Skin epidermis (tissue), 12 donors: ENCODE results near the gene SECTM1.
"Not testable (repeated sequence)": the region's sequence is repeated elsewhere in the genome, so short reads cannot be mapped to it uniquely, and the experiment has no call there.

Experiments used
- H3K27ac ChIP-seq, 21 experiments: fragments of 200-600 bp; sonication (generic) in 11 of 21; one replicate each; pipeline ENCODE4 v1.5.0; 2020; ENCODE audit warnings: mild to moderate bottlenecking in 3 of 21, inconsistent platforms in 2 of 21, moderate library complexity in 2 of 21
- H3K4me3 ChIP-seq, 7 experiments: fragments of 200-600 bp; sonication (generic) in 2 of 7; one replicate each; pipeline ENCODE4 v1.5.0; 2020; ENCODE audit warnings: inconsistent platforms in 2 of 7, mild to moderate bottlenecking in 2 of 7, moderate library complexity in 1 of 7

The SECTM1 gene

GRCh38 chr17:82333279-82334171, at the start of gene SECTM1:
Gene SECTM1 (minus strand): TSS chr17:82333766. CDS start chr17:82327240, 6,526 bp downstream.
- Histone ChIP-seq H3K27ac (peak within 1 kb of the TSS; percentile 34 to 88 (median 64)), H3K4me3 (peak within 1 kb of the TSS; percentile 38 to 54 (median 45))

GRCh38 chr17:82382933-82383255, 49.3 kb upstream of the SECTM1 start:
- H3K27ac ChIP-seq, result no peak overlapping the region
- H3K4me3 ChIP-seq, result no peak overlapping the region

GRCh38 chr17:82382220-82382932, 48.8 kb upstream of the SECTM1 start:
- H3K27ac ChIP-seq, H3K4me3 ChIP-seq: not testable (repeated sequence)

DNA sequence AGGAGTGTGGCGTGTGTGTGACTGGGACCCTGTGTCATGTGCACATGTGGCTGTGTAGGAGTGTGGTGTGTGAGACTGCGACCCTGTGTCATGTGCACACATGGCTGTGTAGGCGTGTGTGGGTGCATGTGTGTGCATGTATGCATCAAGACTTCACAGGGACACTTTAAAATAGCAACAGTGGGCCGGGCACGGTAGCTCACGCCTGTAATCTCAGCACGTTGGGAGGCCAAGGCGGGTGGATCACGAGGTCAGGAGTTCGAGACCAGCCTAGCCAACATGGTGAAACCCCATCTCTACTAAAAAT, 48.1 kb upstream of the SECTM1 start:
- H3K27ac ChIP-seq, H3K4me3 ChIP-seq: not testable (repeated sequence)

- H3K4me3 ChIP-seq, result no peak overlapping the region
Observed at GRCh38 chr17:82380860-82381702, 47.5 kb upstream of the SECTM1 start.

DNA sequence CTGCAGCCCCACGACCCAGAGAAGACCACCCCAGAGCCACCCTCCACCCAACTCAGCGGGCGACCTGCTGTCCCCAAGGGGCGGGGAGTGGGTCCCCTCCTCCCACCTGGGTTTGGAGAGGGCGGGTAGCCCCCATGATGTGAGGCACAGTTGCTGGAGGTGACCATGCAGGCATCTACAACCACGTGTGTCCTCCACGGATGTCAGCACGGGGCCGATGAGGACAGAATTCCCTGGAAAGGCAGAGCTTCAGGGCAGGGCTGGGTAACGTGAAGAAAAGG, 45.1 kb upstream of the SECTM1 start:
- Histone ChIP-seq H3K27ac (no peak overlapping the region), H3K4me3 (no peak overlapping the region)

More at GRCh38 chr17:82380860-82381702, 47.5 kb upstream of the SECTM1 start:
- no peak overlapping the region for H3K27ac ChIP-seq

DNA sequence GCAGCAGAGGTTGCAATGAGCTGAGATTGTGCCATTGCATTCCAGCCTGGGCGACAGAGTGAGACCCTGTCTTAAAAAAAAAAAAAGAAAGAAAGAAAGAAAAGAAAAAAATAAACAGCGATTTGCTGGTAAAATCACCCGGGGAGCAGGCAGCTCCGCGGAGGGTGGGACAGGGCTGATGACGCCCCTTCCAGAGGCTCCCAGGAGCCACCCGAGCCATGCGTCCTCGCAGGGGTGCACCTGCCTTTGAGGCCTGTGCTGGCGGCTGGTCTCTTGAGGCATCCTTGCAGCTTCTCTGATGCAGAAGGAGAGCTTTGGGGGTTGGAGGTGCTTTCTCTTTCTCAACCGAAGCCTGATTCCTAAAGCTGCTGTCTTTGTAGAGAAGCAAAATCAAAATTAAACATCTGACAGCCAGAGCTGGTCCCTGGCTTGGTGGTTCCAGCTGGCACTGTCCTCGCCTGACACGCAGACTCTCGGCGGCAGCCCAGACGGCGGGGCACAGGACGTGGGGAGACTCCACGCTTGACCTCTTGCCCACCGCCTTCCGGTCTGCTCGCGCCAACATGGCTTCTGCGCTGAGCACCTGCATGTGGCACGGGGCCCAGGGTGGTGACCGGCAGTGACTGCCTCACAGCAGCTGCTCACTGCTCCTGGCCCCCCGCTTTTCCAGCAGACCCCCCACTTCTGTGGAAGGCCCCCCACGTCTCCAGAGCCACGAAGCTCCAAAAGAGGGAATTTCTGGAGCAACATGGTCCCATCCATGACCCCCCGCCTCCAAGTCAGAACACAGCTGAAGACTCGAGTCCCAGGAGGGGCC, 44.6 kb upstream of the SECTM1 start:
- Histone ChIP-seq H3K27ac (no peak overlapping the region), H3K4me3 (no peak overlapping the region)

- not testable (repeated sequence) for H3K27ac ChIP-seq, H3K4me3 ChIP-seq
Observed at GRCh38 chr17:82377294-82377693, 43.7 kb upstream of the SECTM1 start.

DNA sequence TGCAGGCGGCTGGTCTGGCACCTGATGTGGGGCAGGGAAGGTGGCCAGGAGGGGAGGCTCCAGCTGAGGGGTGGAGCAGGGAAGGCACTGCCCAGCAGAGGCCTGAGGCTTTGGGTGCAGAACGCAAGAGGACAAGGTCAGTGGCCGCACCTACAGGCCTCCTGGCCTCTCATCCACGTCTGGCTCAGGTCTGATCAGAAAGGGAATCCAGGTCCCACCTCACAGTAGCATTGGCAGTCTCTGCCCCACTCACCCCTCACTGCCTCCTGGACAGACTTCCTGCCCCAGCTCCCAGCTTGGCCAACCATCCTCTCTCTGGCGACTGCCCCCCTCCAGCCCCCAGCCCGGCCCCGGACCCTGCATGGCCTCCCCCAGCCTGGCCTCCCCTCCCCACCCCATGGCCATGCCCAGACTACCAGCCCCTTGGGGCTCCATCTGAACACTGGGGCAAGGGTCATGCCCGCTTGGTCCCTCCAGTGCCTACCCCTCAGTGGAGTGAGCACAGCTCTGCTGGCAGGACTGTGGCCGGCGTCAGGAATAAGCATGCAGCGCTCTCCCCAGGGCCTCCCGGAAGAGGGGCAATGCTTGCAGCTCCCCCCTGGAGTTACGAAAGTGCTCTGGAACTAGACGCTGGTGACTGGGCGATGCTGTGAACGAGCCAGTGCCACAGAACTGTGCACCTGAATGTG, 42.6 kb upstream of the SECTM1 start:
- H3K27ac ChIP-seq, result no peak overlapping the region
- no peak overlapping the region for H3K4me3 ChIP-seq

- Histone ChIP-seq H3K4me3 (no peak overlapping the region), H3K27ac (no peak overlapping the region)
Observed at GRCh38 chr17:82375359-82376041, 41.9 kb upstream of the SECTM1 start.

GRCh38 chr17:82374626-82375331, 41.2 kb upstream of the SECTM1 start:
- no peak overlapping the region for H3K27ac ChIP-seq
- no peak overlapping the region for H3K4me3 ChIP-seq

- H3K4me3 ChIP-seq, result no peak overlapping the region
- H3K27ac ChIP-seq, result no peak overlapping the region
Observed at GRCh38 chr17:82373731-82374625, 40.4 kb upstream of the SECTM1 start.

DNA sequence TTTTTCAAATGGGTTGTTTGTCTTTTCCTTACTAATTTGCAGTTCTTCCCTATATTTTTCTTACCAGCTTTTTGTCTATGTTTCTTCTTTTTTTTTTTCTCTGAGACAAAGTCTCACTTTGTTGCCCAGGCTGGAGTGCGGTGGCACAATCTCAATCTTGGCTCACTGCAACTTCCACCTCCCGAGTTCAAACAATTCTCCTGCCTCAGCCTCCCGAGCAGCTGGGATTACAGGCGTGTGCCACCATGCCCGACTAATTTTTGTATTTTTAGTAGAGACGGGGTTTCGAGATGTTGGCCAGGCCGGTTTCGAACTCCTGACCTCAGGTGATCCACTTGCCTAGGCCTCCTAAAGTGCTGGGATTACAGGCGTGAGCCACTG, 39.5 kb upstream of the SECTM1 start:
- H3K27ac ChIP-seq, H3K4me3 ChIP-seq: not testable (repeated sequence)

DNA sequence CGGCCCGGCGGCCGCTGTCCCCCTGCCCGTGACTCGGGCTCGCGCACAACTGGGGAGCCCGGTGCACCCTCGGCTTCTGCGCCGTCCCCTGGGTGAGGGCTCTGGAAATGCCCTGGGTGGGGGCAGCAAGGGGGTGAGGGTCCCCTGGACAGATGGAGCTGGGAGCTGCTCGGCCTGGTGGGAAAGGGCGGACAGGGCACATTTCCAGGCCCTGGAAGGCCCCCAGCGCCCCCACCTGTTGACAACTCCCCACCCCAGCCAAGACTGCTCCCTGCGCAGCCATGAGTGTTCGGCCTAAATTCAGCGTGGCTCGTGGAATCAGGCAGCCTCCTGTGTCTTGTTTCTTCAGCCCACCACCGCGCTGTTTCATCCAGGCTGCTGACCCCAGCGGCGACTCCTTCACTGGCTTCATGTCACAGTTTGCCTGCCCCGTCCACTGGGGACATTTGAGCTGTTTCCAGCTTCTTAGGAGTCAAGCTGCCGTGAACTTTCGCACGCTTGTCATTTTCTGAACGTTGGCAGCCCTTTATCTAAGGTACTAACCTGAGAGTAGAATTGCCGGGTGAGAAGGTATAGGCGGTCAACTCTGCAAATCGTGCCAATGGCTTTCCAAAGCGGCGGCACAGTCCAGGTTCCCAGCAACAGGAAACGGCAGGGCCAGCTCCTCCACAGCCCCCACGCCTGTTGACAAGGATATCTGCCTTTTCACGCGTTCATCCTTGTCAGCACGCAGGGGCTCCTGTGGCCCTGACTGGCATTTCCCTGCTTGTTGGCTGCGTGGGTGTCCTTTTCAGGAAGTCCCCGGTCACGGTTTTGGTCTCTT, 38.9 kb upstream of the SECTM1 start:
- Histone ChIP-seq H3K4me3 (no peak overlapping the region), H3K27ac (no peak overlapping the region)

DNA sequence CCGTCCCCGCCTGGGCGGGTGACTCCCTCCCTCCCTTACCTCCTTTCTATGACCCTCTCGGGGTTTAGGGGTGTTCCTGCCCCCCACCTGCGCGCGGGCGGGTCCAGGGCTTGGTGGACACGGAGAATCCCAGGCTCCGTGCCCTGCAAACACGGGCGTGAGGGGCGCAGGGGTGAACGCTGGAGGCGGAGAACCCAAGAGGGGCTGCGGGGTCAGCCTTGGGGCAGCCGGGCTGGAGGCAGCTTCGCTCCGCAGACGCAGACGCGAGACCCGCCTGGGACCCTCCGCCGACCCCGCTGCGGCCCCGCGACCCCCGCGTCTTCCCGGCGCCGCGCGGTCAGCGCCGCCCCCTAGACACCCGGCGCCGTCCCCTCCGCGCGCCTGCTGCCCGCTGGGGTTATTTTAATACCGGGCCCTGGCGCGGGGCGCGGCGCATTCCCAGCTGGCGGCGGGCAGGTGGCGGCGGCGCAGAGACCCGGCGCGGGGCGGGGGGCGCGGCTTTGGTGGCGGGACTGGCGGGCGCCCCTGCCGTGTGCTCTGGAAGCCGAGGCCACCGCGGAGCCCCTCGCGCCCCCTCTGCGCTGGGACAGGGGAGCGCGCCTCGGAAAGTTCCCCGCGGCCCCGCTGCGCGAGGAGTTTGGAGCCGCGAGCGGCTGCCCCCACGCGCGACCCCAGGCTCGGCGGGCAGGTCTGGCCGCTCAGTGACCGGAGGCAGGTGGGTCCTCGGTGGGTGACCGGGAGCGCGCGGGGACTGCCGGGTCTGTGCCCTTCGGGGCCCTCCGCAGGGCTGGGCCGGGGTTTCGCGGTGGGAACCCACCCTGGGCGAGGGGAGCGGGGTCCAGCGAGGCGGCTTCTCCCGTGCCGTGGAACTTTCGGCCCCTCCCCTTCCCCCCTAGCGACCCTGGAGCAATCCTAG, 38.0 kb upstream of the SECTM1 start, which contains the start of gene UTS2R:
Gene UTS2R (plus strand): TSS at position 433 of the 916 bp plus-strand sequence. CDS start 2,560 bp downstream, outside the sequence.
- Histone ChIP-seq H3K27ac (no peak within 1 kb of the TSS), H3K4me3 (peak within 1 kb of the TSS in 5 of 7 experiments; percentile 10 to 31 (median 25))
